ENCODE measurements around the gene NPFF.
A peak's percentile ranks its signal among the peaks of the same experiment; 100 is the strongest.

The NPFF gene

DNA sequence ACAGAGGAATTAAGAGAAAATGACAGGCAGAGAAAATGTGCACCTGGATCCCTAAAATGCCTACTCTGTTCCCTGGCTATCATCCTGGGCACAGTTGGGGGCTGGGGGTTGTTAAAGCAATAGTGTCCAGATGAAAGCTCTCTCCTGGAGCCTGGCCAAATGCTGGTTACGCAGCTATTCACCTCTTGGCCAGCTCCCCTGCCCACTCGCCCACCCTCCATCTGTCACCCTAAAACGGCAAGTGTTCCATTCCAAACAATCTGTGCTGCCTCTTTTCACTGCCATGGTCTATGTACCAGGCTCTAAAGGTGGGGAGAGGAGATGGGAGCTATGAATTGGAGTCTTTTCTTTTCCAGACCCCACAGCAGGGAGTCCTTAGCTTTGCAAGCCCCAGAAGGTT lies 24.7 kb upstream of the NPFF start:
- H3K23ac ChIP-seq (ENCODE audit: low read length) = no peak overlapping the region
- no peak overlapping the region for H4K12ac ChIP-seq (ENCODE audit: low read depth, low read length)
- H3K4me1 ChIP-seq (ENCODE audit: control insufficient read depth in 1 of 2, insufficient read depth in 2 of 2, low read length in 2 of 2) = no peaks in the 10 kb centered on the region
- no peak overlapping the region for H2BK120ac ChIP-seq (ENCODE audit: insufficient read depth, low read length, poor library complexity)
- H3K9ac ChIP-seq (ENCODE audit: low read length) = no peak overlapping the region
- H3K27ac ChIP-seq (ENCODE audit: low read depth, low read length) = no peak overlapping the region
- H3K4me3 ChIP-seq (ENCODE audit: low read depth, low read length) = no peak overlapping the region
- no peak overlapping the region for H3K4me2 ChIP-seq (ENCODE audit: low read length)
- no peak overlapping the region for H4K8ac ChIP-seq (ENCODE audit: low read depth, low read length)
- DNase-seq = no peak
- H2AFZ ChIP-seq (ENCODE audit: insufficient read depth, low read length, poor library complexity) = no peak overlapping the region
- no peak overlapping the region for H3K18ac ChIP-seq (ENCODE audit: low read length)
- no peak overlapping the region for H4K91ac ChIP-seq (ENCODE audit: low read depth, low read length)
- H2BK5ac ChIP-seq (ENCODE audit: low read depth, low read length, poor library complexity) = no peak overlapping the region
- H3K9me3 ChIP-seq (ENCODE audit: insufficient read depth, low read depth, low read length) = no peaks in the 10 kb centered on the region
- no CpG with 5 or more reads among the region's 3 CpGs for WGBS (ENCODE audit: extremely low coverage, insufficient coverage, insufficient read length)
- peaks cover 27 to 28% of the 10 kb centered on the region in 2 experiments for H3K36me3 ChIP-seq (ENCODE audit: control insufficient read depth in 1 of 2, insufficient read depth in 2 of 2, low read length in 2 of 2)
- H2AK5ac ChIP-seq (ENCODE audit: low read length) = no peak overlapping the region
- H3K79me1 ChIP-seq (ENCODE audit: low read length) = no peaks in the 10 kb centered on the region
- H3K27me3 ChIP-seq (ENCODE audit: insufficient read depth, low read length) = no peaks in the 10 kb centered on the region
- no peak overlapping the region for H2BK12ac ChIP-seq (ENCODE audit: low read length)
- no peaks in the 10 kb centered on the region for H3K79me2 ChIP-seq (ENCODE audit: control insufficient read depth, insufficient read depth, low read length, poor library complexity)
- H3K4ac ChIP-seq (ENCODE audit: low read depth, low read length) = no peak overlapping the region
- H3K14ac ChIP-seq (ENCODE audit: low read length) = no peak overlapping the region

DNA sequence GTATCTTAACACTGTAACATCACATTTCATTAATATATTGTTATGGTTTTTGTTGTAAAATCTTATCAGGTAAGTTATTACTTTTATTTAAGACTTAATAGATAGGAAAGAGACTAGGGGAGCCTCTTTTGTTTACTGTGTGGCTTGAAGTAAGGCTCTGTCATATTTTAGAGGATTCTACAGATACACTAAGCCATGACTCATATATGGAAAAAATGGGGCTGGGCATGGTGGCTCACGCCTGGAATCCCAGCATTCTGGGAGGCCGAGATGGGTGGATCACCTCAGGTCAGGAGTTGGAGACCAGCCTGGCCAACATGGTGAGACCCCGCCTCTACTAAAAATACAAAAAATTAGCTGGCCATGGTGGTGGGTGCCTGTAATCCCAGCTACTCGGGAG lies 23.6 kb upstream of the NPFF start:
- Histone ChIP-seq H3K9ac (ENCODE audit: low read length) (no peak overlapping the region), H3K4me3 (ENCODE audit: low read depth, low read length) (no peak overlapping the region), H3K14ac (ENCODE audit: low read length) (no peak overlapping the region), H3K79me1 (ENCODE audit: low read length) (no peaks in the 10 kb centered on the region), H3K79me2 (ENCODE audit: control insufficient read depth, insufficient read depth, low read length, poor library complexity) (no peaks in the 10 kb centered on the region), H3K36me3 (ENCODE audit: control insufficient read depth in 1 of 2, insufficient read depth in 2 of 2, low read length in 2 of 2) (peaks cover 27% of the 10 kb centered on the region in 2 experiments), H2BK12ac (ENCODE audit: low read length) (no peak overlapping the region), H2BK120ac (ENCODE audit: insufficient read depth, low read length, poor library complexity) (no peak overlapping the region), H4K12ac (ENCODE audit: low read depth, low read length) (no peak overlapping the region), H3K18ac (ENCODE audit: low read length) (no peak overlapping the region), H3K4ac (ENCODE audit: low read depth, low read length) (no peak overlapping the region), H3K4me1 (ENCODE audit: control insufficient read depth in 1 of 2, insufficient read depth in 2 of 2, low read length in 2 of 2) (no peaks in the 10 kb centered on the region), H3K9me3 (ENCODE audit: insufficient read depth, low read depth, low read length) (no peaks in the 10 kb centered on the region), H3K23ac (ENCODE audit: low read length) (no peak overlapping the region), H3K27me3 (ENCODE audit: insufficient read depth, low read length) (no peaks in the 10 kb centered on the region), H2AK5ac (ENCODE audit: low read length) (no peak overlapping the region), H2AFZ (ENCODE audit: insufficient read depth, low read length, poor library complexity) (no peak overlapping the region), H4K91ac (ENCODE audit: low read depth, low read length) (no peak overlapping the region), H2BK5ac (ENCODE audit: low read depth, low read length, poor library complexity) (no peak overlapping the region), H4K8ac (ENCODE audit: low read depth, low read length) (no peak overlapping the region), H3K4me2 (ENCODE audit: low read length) (no peak overlapping the region), H3K27ac (ENCODE audit: low read depth, low read length) (no peak overlapping the region)
- DNase-seq = peak; percentile 57 to 76
- no CpG with 5 or more reads among the region's 4 CpGs for WGBS (ENCODE audit: extremely low coverage, insufficient coverage, insufficient read length)

DNA sequence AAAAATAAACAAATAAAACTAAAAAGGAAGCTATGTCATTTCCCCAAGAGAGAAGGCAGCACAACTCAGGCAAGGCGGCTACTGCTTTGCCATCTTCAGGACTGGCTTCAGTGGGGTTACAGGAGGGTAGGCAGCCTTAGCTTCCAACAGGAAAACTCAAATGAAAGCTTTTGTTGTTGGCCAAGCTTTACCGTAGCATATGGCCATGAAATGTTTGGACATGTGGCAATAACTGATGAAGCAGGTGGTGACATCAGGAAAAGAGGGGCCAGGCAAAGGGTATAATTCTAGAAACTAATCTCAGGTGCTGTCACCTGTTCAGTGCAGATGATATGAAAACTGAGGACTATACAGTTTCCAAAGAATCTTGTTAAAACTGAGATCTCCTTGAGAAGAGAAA lies 22.8 kb upstream of the NPFF start:
- no peaks in the 10 kb centered on the region for H3K9me3 ChIP-seq (ENCODE audit: insufficient read depth, low read depth, low read length)
- H3K4me2 ChIP-seq (ENCODE audit: low read length) = no peak overlapping the region
- no peak overlapping the region for H2BK120ac ChIP-seq (ENCODE audit: insufficient read depth, low read length, poor library complexity)
- H4K8ac ChIP-seq (ENCODE audit: low read depth, low read length) = no peak overlapping the region
- H3K14ac ChIP-seq (ENCODE audit: low read length) = no peak overlapping the region
- no peak overlapping the region for H4K91ac ChIP-seq (ENCODE audit: low read depth, low read length)
- no peak overlapping the region for H3K4ac ChIP-seq (ENCODE audit: low read depth, low read length)
- no peaks in the 10 kb centered on the region for H3K79me1 ChIP-seq (ENCODE audit: low read length)
- no CpG with 5 or more reads among the region's 2 CpGs for WGBS (ENCODE audit: extremely low coverage, insufficient coverage, insufficient read length)
- H3K27ac ChIP-seq (ENCODE audit: low read depth, low read length) = no peak overlapping the region
- no peak overlapping the region for H2BK5ac ChIP-seq (ENCODE audit: low read depth, low read length, poor library complexity)
- peaks cover 24 to 27% of the 10 kb centered on the region in 2 experiments for H3K36me3 ChIP-seq (ENCODE audit: control insufficient read depth in 1 of 2, insufficient read depth in 2 of 2, low read length in 2 of 2)
- no peaks in the 10 kb centered on the region for H3K4me1 ChIP-seq (ENCODE audit: control insufficient read depth in 1 of 2, insufficient read depth in 2 of 2, low read length in 2 of 2)
- H3K4me3 ChIP-seq (ENCODE audit: low read depth, low read length) = no peak overlapping the region
- H3K18ac ChIP-seq (ENCODE audit: low read length) = no peak overlapping the region
- no peak overlapping the region for H2AK5ac ChIP-seq (ENCODE audit: low read length)
- H3K79me2 ChIP-seq (ENCODE audit: control insufficient read depth, insufficient read depth, low read length, poor library complexity) = no peaks in the 10 kb centered on the region
- no peak overlapping the region for H3K23ac ChIP-seq (ENCODE audit: low read length)
- no peak overlapping the region for H4K12ac ChIP-seq (ENCODE audit: low read depth, low read length)
- H3K27me3 ChIP-seq (ENCODE audit: insufficient read depth, low read length) = no peaks in the 10 kb centered on the region
- no peak overlapping the region for H2BK12ac ChIP-seq (ENCODE audit: low read length)
- H3K9ac ChIP-seq (ENCODE audit: low read length) = no peak overlapping the region
- H2AFZ ChIP-seq (ENCODE audit: insufficient read depth, low read length, poor library complexity) = no peak overlapping the region
- no peak for DNase-seq

DNA sequence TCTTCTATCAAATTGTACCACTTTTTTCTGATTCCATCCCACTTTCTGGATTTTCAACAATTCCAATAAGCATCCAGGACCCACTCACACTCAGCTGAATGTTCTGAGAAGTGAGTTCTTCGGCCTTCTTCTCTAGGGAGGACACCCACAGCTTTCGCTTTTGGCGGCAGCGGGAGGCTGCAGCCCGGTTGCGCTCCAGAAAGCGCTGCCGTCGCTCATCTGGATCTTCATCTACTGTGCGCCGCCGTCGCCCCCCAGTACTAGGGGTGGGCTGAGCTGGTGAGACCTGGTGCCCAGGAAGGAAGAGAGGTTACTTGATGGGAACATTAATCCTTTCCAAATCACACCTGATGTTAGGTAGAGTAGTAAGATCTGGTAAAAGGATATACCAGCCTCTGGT lies 17.2 kb upstream of the NPFF start:
- no CpG with 5 or more reads among the region's 13 CpGs for WGBS (ENCODE audit: extremely low coverage, insufficient coverage, insufficient read length)
- no peak overlapping the region for H2BK12ac ChIP-seq (ENCODE audit: low read length)

More for the DNA sequence above, 17.2 kb upstream of the NPFF start:
- no peak overlapping the region for H3K4me3 ChIP-seq (ENCODE audit: low read depth, low read length)
- H3K9ac ChIP-seq (ENCODE audit: low read length) = peak overlapping the region; percentile 64
- no peak overlapping the region for H2BK120ac ChIP-seq (ENCODE audit: insufficient read depth, low read length, poor library complexity)
- H3K27me3 ChIP-seq (ENCODE audit: insufficient read depth, low read length) = no peaks in the 10 kb centered on the region
- no peaks in the 10 kb centered on the region for H3K79me1 ChIP-seq (ENCODE audit: low read length)
- H3K4me2 ChIP-seq (ENCODE audit: low read length) = no peak overlapping the region
- H2AK5ac ChIP-seq (ENCODE audit: low read length) = no peak overlapping the region
- no peak overlapping the region for H4K8ac ChIP-seq (ENCODE audit: low read depth, low read length)
- H3K79me2 ChIP-seq (ENCODE audit: control insufficient read depth, insufficient read depth, low read length, poor library complexity) = no peaks in the 10 kb centered on the region
- H4K12ac ChIP-seq (ENCODE audit: low read depth, low read length) = no peak overlapping the region
- H3K23ac ChIP-seq (ENCODE audit: low read length) = no peak overlapping the region
- DNase-seq = no peak
- no peak overlapping the region for H2AFZ ChIP-seq (ENCODE audit: insufficient read depth, low read length, poor library complexity)
- no peak overlapping the region for H2BK5ac ChIP-seq (ENCODE audit: low read depth, low read length, poor library complexity)
- H3K4me1 ChIP-seq (ENCODE audit: control insufficient read depth in 1 of 2, insufficient read depth in 2 of 2, low read length in 2 of 2) = no peaks in the 10 kb centered on the region
- peaks cover 16 to 24% of the 10 kb centered on the region in 2 experiments for H3K36me3 ChIP-seq (ENCODE audit: control insufficient read depth in 1 of 2, insufficient read depth in 2 of 2, low read length in 2 of 2)
- no peak overlapping the region for H3K4ac ChIP-seq (ENCODE audit: low read depth, low read length)
- no peak overlapping the region for H3K27ac ChIP-seq (ENCODE audit: low read depth, low read length)
- H4K91ac ChIP-seq (ENCODE audit: low read depth, low read length) = no peak overlapping the region
- no peak overlapping the region for H3K14ac ChIP-seq (ENCODE audit: low read length)
- no peaks in the 10 kb centered on the region for H3K9me3 ChIP-seq (ENCODE audit: insufficient read depth, low read depth, low read length)
- no peak overlapping the region for H3K18ac ChIP-seq (ENCODE audit: low read length)

Data from trophoblast cell (in vitro differentiated cells and primary cell).